Measurements from ENCODE around the gene FABP6. TPM values are rescaled to one million over a fixed set of nuclear protein-coding genes. Genes with fewer than 3 reads are reported as not detected.
"Not testable (repeated sequence)": the region's sequence is repeated elsewhere in the genome, so short reads cannot be mapped to it uniquely, and the experiment has no call there.

The FABP6 gene
- total RNA-seq, 1 donor = not detected

GRCh38 chr5:160242145-160242544, 12.8 kb downstream of the FABP6 start:
- H3K4me1 ChIP-seq (ENCODE audit: insufficient read depth, low read length) = no peaks in the 10 kb centered on the region
- H3K4me3 ChIP-seq (ENCODE audit: insufficient read depth, low read length) = no peak overlapping the region
- no peaks in the 10 kb centered on the region for H3K36me3 ChIP-seq (ENCODE audit: insufficient read depth, low read length)
- TF ChIP-seq, protein P1, sequence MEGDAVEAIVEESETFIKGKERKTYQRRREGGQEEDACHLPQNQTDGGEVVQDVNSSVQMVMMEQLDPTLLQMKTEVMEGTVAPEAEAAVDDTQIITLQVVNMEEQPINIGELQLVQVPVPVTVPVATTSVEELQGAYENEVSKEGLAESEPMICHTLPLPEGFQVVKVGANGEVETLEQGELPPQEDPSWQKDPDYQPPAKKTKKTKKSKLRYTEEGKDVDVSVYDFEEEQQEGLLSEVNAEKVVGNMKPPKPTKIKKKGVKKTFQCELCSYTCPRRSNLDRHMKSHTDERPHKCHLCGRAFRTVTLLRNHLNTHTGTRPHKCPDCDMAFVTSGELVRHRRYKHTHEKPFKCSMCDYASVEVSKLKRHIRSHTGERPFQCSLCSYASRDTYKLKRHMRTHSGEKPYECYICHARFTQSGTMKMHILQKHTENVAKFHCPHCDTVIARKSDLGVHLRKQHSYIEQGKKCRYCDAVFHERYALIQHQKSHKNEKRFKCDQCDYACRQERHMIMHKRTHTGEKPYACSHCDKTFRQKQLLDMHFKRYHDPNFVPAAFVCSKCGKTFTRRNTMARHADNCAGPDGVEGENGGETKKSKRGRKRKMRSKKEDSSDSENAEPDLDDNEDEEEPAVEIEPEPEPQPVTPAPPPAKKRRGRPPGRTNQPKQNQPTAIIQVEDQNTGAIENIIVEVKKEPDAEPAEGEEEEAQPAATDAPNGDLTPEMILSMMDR (IDR thresholded peaks at IDR 0.05; ENCODE audit: extremely low read depth, low read depth, low read length) = no peak
- no peak for DNase-seq (ENCODE audit: insufficient read length, low spot score, missing footprints)
- no peaks in the 10 kb centered on the region for H3K27me3 ChIP-seq (ENCODE audit: insufficient read depth, low read length)
- no peak overlapping the region for H3K27ac ChIP-seq (ENCODE audit: low read depth, low read length)
- no peak overlapping the region for H3K4me2 ChIP-seq (ENCODE audit: insufficient read depth, low read length)
- H4K20me1 ChIP-seq (ENCODE audit: insufficient read depth, low read length) = no peaks in the 10 kb centered on the region
- H3K79me2 ChIP-seq (ENCODE audit: insufficient read depth, low read length) = no peaks in the 10 kb centered on the region
- H3K9me3 ChIP-seq (ENCODE audit: low read depth, low read length) = no peaks in the 10 kb centered on the region
- H2AFZ ChIP-seq (ENCODE audit: low read length) = no peak overlapping the region

GRCh38 chr5:160245506-160246086, 16.3 kb downstream of the FABP6 start:
- Histone ChIP-seq H3K79me2 (ENCODE audit: insufficient read depth, low read length) (no peaks in the 10 kb centered on the region), H3K9me3 (ENCODE audit: low read depth, low read length) (no peaks in the 10 kb centered on the region), H3K36me3 (ENCODE audit: insufficient read depth, low read length) (no peaks in the 10 kb centered on the region), H3K27ac (ENCODE audit: low read depth, low read length) (no peak overlapping the region), H3K4me2 (ENCODE audit: insufficient read depth, low read length) (no peak overlapping the region), H3K27me3 (ENCODE audit: insufficient read depth, low read length) (no peaks in the 10 kb centered on the region), H2AFZ (ENCODE audit: low read length) (no peak overlapping the region), H4K20me1 (ENCODE audit: insufficient read depth, low read length) (no peaks in the 10 kb centered on the region), H3K4me3 (ENCODE audit: insufficient read depth, low read length) (no peak overlapping the region), H3K4me1 (ENCODE audit: insufficient read depth, low read length) (no peaks in the 10 kb centered on the region)
- DNase-seq (ENCODE audit: insufficient read length, low spot score, missing footprints) = peak; percentile 68
- TF ChIP-seq, protein P1 (IDR thresholded peaks at IDR 0.05; ENCODE audit: extremely low read depth, low read depth, low read length) = no peak

DNA sequence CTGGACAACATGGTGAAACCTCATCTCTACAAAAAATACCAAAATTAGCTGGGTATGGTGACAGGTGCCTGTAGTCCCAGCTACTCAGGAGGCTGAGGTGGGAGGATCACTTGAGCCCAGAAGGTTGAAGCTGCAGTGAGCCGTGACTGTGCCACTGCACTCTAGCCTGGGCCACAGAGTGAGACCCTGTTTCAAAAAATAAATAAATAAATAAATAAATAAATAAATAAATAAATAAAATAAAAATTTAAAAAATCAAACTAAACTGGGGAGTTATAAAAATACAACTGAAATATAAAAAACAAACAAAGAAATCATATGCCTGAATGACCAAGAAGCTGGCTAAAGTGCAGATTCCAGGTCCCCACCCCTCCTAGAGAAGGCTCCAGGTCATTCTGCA, 20.3 kb downstream of the FABP6 start:
- H3K4me2 ChIP-seq (ENCODE audit: insufficient read depth, low read length); H3K27ac ChIP-seq (ENCODE audit: low read depth, low read length); H2AFZ ChIP-seq (ENCODE audit: low read length); H3K4me3 ChIP-seq (ENCODE audit: insufficient read depth, low read length); H3K4me1 ChIP-seq (ENCODE audit: insufficient read depth, low read length); DNase-seq (ENCODE audit: insufficient read length, low spot score, missing footprints); H3K27me3 ChIP-seq (ENCODE audit: insufficient read depth, low read length); H3K79me2 ChIP-seq (ENCODE audit: insufficient read depth, low read length); H3K36me3 ChIP-seq (ENCODE audit: insufficient read depth, low read length); H3K9me3 ChIP-seq (ENCODE audit: low read depth, low read length); H4K20me1 ChIP-seq (ENCODE audit: insufficient read depth, low read length): not testable (repeated sequence)

GRCh38 chr5:160250226-160250625, 20.9 kb downstream of the FABP6 start:
- no peak overlapping the region for H3K27ac ChIP-seq (ENCODE audit: low read depth, low read length)
- no peaks in the 10 kb centered on the region for H3K79me2 ChIP-seq (ENCODE audit: insufficient read depth, low read length)
- no peaks in the 10 kb centered on the region for H3K27me3 ChIP-seq (ENCODE audit: insufficient read depth, low read length)
- no peak for DNase-seq (ENCODE audit: insufficient read length, low spot score, missing footprints)
- H3K9me3 ChIP-seq (ENCODE audit: low read depth, low read length) = no peaks in the 10 kb centered on the region
- H3K4me1 ChIP-seq (ENCODE audit: insufficient read depth, low read length) = no peaks in the 10 kb centered on the region
- H2AFZ ChIP-seq (ENCODE audit: low read length) = no peak overlapping the region
- H3K4me2 ChIP-seq (ENCODE audit: insufficient read depth, low read length) = no peak overlapping the region
- TF ChIP-seq, protein P1 (IDR thresholded peaks at IDR 0.05; ENCODE audit: extremely low read depth, low read depth, low read length) = no peak
- no peak overlapping the region for H3K4me3 ChIP-seq (ENCODE audit: insufficient read depth, low read length)
- no peaks in the 10 kb centered on the region for H3K36me3 ChIP-seq (ENCODE audit: insufficient read depth, low read length)
- no peaks in the 10 kb centered on the region for H4K20me1 ChIP-seq (ENCODE audit: insufficient read depth, low read length)

Measured in osteoblast (primary cell).